Stimulated activated CD4-positive, alpha-beta T cell treated with anti-CD3 and anti-CD28 coated beads, TNF-alpha, amount 100 ng/mL, for 48 hours (primary cell): ENCODE measurements around the gene ZNF277.

Source experiments
- DNase-seq, 3 donors: peaks; one replicate each; pipeline ENCODE4 v3.0.0-alpha.2; 2020; ENCODE audit warnings: low read depth in 3 of 3

The ZNF277 gene

DNA sequence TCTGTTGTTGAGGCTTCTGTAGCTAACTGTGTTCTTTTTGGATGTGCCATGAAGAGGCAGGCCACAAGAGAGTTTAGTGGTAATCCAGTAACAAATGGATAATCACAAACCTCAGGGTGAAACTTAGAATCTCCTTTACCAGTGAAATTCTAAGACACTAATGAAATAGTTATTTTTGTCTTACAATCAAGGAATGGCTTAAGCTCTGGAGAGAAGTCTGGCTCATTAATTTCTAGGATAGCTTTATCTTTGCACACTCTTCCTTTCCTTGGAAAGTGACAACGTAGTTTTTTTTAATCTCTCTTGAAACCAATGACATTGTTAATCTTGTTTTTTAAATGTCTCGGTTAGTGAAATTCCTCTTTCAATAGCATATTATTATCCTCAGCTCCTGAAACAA lies 150.1 kb downstream of the ZNF277 start:
- DNase-seq, result no peak

DNA sequence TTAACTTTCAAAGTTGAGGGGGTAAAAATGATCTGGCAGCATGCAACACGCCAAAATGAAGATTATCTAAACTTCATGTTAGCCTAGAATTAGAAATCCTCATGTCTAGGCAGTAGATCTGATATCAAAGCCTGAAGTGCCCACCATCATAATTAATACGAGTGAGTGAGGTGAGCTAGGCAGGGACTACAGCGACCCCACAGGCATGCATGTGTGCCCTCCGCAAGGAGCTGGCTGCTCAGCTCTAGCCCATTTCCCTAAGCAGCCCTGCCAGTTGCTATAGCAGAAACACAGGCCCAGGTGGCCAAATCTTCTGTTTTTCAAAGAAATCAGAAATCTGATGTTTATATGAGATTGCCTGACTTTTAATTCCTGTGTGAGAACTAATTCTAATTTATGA lies 150.6 kb downstream of the ZNF277 start:
- DNase-seq, result no peak

DNA sequence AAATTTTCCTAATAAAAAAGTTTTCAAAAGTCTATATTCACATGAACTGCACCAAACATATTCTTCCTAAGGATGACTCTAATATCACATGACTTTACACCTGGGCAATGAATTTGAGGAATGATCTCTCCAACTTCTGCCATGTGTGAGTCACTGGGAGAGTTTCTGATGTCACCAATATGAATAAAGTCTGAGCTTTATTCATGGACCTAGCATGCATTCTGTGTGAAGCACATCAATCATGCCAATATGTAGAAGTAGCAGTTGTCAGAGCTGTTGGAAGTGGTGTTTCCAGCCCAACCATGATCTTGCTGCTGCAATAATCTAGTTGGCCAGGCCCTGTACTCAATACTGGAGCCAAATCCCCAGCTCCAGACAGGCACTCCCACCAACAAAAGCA lies 152.0 kb downstream of the ZNF277 start:
- DNase-seq, result no peak

DNA sequence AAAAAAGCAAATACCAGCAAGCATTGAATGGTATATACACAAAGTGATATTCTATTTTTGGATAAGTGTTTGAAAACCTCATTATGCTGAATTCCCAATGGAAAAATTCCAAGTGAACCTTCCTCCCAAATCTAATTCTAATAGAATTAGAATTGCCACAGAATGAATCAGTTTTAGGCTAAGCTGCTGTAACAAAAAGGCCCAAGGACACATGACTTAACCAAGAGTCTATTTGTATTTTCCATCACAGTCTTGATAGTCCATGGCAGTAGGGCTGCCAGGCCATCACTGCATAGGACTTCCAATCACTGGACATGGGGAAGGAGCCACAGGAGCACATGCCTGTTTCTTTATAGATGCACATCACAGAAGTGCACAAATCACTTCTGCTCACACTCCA lies 152.6 kb downstream of the ZNF277 start:
- DNase-seq, result no peak

DNA sequence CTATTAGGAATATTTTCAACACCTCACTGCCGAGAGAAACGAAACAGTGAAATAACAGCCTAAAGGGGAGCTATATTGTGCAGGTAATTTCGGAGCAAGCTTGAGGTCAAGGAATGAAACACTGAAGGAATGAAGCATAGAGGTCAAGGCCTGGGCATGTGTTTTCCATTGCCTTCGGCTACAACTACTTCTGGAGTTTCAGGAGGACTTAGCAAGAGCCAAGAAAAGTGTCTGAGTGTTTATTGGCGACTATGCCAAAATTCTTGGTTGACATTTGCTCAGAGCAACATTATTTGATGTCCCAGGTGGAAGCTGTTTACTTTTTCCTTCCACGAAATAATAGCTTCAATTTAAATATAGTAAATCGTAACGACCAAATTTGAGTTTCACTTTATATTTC lies 154.2 kb downstream of the ZNF277 start:
- no peak for DNase-seq

DNA sequence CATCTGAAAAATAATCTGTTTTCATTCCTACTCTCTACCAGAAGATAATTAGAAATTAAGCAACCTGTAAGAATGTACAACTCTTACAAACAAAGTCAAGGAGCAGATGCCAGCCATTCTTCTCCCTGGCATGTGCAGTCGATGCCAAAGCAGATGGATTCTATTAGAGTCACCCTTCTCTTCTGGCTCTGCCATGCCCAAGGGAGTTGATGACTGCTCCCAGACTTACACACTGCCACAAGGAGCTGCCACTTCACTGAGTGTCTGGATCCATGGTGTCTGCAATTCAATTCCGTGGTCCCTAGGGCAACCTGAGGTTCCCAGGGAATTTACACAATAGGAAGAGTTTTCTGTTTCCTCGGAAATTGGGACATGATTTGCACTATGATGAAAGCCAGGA lies 154.7 kb downstream of the ZNF277 start:
- DNase-seq, result no peak

DNA sequence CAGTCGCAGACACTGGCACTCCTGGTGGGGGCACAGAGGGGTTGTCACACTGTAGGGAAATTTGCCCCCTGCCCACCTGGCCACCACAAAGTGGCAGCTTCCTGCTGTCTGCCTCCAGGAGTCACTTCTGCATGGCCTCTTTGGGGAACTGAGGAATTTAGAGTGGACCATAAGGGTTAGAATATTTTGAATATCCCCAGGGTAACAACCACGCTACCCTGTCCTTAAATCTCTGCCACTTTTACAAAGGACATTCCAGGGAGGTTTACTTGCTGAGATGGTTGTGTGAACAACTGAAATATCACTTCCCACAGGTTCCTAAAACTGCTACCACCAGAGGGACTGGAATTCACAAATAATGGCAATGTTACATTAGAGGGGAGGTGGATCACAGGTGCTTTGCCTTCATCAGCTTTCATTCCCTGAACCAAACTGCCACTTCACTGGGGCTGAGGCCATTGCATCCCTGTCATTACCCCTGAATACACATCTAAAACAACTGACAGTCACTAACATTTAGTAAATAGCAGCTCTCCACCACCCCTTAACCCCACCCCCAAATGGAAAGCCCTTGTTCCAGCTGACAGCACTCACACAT lies 155.7 kb downstream of the ZNF277 start:
- no peak for DNase-seq

DNA sequence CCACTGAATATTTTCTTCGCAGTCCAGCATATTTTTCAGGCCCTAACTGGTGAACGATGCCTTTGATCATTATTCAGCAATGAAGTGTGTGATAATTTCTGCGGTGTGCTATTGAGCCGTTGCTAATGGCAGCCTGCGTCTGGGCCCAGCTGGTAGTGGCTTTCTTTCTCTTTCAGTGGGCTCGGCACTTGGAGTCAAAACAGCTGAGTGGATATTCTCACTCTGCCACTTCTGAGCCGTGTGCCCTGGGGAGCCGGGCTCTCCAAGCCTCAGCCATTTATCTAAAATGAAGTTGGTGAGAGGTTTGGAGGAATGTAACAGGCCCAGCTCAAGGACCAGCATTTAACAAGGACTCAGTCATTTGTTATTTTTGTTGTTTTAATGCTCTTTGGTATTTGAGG lies 156.2 kb downstream of the ZNF277 start:
- DNase-seq, result no peak

DNA sequence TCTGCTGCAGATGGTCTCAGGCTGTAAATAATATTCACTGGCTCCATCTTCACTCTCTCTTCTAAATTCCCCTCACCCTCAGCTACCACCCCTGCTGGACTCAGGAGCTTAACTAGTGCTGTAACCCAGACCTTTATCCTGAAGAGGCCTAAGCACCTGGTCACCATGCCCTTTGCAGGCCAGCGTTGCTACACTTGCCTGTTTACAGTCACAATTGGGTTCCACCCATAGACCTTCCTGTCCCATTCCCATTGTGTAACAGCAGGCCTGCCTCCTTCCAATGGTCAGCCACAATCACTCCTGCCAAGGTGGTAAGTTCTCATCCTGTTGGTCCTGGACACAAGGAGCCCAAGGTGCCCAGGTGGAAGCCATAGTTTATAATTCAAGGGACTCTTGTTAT lies 157.9 kb downstream of the ZNF277 start:
- DNase-seq, result no peak

DNA sequence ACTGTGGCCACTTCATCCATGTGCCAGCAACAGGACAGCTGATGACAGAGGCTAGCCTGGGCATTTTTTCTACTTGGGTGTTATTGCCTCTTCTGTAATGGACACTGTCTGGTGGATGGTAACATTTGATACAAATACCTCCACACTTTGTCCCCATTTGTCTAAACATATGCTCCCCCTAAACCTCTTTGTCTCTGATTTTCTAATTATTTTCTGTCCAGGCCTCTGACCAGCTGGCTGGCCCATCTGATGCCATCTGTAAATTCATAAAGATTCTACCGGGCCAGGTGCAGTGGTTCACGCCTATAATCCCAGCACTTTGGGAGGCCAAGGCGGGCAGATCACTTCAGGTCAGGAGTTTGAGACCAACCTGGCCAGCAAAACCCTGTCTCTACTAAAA lies 159.1 kb downstream of the ZNF277 start:
- no peak for DNase-seq

DNA sequence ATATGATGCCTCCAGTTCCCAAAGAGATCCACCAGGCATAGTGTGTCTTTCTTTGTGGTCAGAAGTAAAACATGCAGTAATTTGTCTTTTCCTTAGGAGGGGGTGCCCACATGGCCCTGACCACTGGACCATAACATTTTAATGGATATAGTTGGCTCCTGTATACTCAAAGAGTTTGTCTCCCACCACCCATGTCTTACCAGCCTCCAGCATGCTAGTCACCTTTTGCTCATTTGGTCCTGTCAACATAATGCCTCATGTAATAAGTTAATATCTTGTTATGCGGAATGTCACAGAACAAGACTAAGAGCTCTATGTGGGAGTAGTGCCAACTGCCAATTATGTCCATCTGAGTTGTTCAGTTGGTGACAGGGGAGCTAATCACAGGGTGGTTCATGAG lies 160.4 kb downstream of the ZNF277 start:
- DNase-seq, result no peak

DNA sequence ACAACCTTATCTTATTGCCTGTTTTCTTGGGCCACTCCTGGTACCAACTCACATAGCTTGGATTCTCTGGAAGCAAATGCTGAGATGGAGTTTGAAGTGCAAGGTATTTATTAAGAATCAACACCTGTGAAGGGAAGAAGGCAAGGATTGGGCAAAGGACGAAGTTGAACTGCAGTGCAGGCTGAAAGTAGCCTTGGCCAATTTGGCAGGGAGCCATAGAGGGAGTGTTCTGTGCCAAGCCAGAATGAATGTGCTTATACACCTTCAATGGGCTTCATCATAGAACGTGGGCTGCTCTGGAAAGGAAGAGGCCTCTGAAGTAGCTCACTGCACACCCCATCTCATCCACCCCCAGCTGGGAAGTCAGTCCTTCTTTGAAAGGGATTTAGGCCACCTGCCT lies 163.9 kb downstream of the ZNF277 start:
- no peak for DNase-seq

DNA sequence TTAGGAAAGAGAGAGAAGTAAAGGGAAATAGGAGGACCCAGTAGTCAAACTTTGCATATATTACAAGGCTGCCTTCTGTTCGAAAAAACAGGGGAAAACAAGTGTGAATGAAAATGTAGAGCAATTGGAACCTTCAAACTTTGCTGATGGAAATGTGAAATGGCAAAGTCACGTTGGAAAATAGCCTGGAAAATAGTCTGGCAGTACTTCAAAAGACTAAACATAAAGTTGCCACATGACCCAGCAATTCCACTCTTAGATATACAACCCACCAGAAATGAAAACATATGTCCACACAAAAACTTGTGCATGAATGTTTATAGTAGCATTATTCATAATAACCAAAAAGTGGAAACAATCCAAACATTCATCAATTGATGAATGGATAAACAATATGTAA lies 165.2 kb downstream of the ZNF277 start:
- no peak for DNase-seq

DNA sequence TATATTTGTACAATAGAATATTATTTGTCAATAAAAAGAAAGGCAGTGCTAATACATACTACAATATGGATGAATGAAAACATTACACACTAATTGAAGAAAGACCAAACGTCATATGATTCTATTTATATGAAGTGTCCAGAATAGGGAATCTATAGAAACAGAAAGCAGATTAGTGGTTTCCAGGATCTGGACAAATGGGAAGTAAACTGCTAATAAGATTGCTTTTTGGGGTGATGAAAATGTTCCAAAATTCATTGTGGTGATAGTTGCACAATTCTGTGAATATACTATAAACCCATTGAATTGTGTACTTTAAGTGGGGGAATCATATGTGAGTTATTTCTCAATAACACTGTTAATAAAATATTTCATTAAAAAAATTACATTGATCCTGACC lies 165.6 kb downstream of the ZNF277 start:
- DNase-seq, result no peak

DNA sequence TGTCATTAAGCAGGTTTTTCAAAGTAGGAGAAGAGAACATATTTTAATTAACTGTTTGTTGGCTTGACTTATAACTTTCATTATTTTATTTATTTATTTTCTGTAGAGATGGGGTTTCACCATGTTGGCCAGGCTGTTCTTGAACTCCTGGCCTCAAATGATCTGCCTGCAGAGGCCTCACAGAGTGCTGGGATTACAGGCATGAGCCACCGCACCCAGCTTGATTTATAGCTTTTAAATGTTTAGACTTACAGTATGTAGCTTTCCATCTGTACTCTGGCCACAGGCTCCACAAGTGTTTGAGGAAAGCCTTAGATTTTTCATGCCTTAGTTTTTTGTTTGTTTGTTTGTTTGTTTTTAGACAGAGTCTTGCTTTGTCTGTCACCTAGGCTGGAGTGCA lies 171.1 kb downstream of the ZNF277 start:
- DNase-seq, result no peak

DNA sequence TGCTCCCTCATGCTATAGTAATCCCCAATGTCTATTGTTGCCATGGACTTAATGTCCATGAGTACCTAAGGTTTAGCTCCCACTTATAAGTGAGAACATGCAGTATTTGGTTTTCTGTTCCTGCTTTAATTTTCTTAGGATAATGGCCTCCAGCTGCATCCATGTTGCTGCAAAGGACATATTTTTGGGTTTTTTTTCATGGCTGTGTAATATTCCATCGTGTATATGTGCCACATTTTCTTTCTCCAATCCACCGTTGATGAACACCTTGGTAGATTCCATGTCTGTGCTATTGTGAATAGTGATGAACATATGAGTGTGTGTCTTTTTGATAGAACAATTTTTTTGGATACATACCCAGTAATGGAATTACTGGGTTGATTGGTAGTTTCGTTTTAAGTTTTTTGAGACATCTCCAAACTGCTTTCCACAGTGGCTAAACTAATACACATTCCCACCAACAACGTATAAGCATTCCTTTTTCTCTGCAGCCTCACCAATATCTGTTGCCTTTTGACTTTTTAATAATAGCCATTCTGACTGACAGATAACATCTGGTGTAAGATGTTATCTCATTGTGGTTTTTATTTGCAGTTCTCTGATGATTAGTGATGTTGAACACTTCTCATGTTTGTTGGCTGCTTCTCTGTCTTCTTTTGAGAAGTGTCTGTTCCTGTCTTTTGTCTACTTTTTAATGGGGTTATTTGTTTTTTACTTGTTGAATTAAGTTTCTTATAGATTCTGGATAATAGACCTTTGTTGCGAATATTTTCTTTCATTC lies 175.0 kb downstream of the ZNF277 start:
- DNase-seq, result no peak

DNA sequence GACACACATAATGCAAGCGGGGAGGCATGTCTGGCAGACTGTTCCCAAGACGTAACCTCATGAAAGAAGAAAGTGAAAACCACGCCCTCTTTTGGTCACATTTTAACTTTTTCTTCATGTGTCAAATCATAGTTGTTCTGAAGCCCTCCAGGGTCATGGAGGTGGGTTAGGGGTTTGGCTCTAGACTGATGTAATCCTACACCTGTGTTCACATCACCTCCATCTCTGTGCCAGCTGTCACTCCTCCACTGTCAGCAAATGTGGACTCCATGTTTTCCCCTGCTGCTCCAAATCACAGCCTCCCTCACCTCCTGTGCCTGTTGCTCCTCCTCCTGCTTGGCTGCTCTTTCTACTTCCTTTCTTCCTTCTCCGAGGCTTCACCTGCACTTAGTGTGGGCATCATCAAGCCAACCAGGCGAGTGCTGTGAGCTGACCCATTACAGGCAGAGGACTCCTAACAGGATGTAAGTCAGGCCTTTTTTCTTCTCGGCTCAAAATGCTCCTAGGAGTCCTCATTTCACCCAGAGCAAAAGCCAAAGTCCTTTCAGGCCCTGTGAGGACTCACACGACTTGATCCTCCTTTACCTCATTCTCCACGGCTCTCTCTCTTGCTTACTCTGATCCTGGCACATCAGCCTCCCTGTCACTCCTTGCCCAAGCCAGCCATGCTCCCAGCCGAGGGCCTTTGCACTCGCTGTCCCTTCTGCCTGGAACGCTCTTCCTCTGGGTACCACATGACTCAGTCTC lies 177.3 kb downstream of the ZNF277 start:
- no peak for DNase-seq

DNA sequence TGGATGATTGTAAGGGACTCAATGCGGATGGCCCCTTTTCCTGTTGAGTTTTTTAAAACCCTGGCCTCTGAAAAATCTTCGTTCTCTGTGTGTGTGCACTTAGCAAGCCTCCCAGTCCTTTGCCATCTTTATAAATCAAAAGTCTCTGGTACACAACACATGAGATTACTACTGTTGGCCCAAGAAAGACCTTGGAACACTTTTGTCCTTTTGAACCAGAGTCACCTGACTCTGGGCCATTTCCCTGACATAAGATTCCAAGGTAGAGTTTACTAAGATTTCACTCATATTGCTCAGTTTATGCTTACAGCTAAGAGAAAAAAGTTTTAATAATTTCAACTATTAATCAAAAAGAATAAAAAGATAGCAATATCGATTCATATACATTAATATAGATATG lies 179.0 kb downstream of the ZNF277 start:
- DNase-seq, result no peak

DNA sequence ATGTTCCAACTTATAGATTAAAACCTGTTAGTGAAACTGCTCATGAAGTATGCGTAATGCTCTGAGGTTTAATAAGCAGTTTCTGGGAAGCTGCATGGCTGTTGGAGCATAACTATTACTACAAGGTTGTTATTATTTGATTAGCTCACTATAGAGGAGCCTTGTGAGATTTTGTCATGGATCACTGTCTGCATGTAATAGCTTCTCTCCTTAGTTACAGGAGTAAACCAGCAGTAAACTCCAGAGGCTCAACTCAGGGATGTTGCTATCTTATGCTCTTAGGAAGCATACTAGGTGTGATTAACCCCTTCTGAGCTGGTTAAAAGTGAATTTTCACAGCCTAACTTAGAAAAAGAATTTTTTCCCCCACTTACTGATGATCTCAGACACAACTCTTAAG lies 180.1 kb downstream of the ZNF277 start:
- DNase-seq, result no peak

DNA sequence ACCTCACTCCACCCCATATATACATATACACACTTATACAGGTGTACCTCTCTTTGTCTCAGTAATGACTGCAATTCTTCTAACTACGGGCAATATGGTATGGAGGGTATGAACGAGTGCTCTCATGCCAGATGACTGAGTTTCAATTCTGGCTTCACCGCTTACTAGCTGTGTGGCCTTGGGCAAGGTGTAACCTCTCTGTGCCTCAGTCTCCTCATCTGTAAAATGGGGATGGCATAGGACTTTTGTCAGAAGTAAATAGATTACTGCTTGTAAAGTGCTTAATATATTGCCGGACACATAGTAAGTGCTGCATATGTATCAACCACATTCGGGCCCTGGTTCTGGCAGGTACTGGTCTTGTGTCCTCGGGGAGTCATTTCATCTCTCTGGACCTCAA lies 183.7 kb downstream of the ZNF277 start:
- DNase-seq, result no peak

DNA sequence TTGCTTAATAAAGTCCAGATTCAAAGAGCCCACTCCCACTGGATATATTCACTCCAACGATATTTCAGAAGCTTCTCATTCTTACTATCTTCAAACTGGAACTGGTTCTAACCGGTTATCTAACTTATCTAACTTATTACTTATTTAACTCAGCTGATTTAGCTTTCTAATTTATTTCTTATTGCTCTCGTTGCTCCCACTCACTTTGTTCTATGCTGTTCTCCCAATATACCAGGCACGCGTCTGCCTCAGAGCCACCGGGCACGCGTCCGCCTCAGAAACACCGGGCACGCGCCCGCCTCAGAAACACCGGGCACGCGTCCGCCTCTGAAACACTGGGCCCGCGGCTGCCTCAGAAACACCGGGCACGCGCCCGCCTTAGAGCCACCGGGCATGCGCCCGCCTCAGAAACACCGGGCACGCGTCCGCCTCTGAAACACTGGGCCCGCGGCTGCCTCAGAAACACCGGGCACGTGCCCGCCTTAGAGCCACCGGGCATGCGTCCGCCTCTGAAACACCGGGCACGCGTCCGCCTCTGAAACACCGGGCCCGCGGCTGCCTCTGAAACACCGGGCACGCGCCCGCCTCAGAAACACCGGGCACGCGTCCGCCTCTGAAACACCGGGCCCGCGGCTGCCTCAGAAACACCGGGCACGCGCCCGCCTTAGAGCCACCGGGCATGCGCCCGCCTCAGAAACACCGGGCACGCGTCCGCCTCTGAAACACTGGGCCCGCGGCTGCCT lies 184.8 kb downstream of the ZNF277 start:
- peak; percentile 10 to 37 (median 17) for DNase-seq

DNA sequence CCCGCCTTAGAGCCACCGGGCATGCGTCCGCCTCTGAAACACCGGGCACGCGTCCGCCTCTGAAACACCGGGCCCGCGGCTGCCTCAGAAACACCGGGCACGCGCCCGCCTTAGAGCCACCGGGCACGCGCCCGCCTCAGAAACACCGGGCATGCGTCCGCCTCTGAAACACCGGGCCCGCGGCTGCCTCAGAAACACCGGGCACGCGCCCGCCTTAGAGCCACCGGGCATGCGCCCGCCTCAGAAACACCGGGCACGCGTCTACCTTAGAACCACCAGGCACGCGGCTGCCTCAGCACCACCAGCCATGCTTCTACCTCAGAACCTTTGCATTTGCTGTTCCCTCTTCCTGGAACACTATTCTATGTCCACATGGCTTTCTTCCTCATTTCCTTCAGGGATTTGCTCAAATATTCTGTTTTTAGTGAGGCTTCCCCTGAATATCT lies 185.4 kb downstream of the ZNF277 start:
- peak; percentile 22 to 56 (median 40) for DNase-seq
